HG03460 (cell line): ENCODE measurements around the gene NIPAL4.
"Not testable (repeated sequence)": the region's sequence is repeated elsewhere in the genome, so short reads cannot be mapped to it uniquely, and the experiment has no call there.

Experiments used
- ATAC-seq: cut with Tn5 transposase; IDR thresholded peaks from one replicate; pipeline ENCODE4 v1.9.1; 2021; ENCODE audit not compliant: unreplicated experiment

Gene NIPAL4

GRCh38 chr5:157459715-157460599 lies at the start of gene NIPAL4:
Gene NIPAL4, plus strand, starts transcription at chr5:157460213. Its CDS starts 108 bp downstream, at chr5:157460321.
- ATAC-seq: no peak

- no peak for ATAC-seq
Measured at GRCh38 chr5:157415838-157416237, 44.2 kb upstream of the NIPAL4 start.

GRCh38 chr5:157419521-157419920 lies 40.5 kb upstream of the NIPAL4 start:
- ATAC-seq: not testable (repeated sequence)

- ATAC-seq: not testable (repeated sequence)
Measured at GRCh38 chr5:157429920-157430319, 30.1 kb upstream of the NIPAL4 start.

- peak; percentile 71 for ATAC-seq
Measured at GRCh38 chr5:157431544-157432200, 28.3 kb upstream of the NIPAL4 start.

- ATAC-seq: no peak
Measured at GRCh38 chr5:157434096-157434495, 25.9 kb upstream of the NIPAL4 start.

GRCh38 chr5:157443041-157443549 lies 16.9 kb upstream of the NIPAL4 start:
- no peak for ATAC-seq

- ATAC-seq: no peak
Measured at GRCh38 chr5:157444224-157444623, 15.8 kb upstream of the NIPAL4 start.

GRCh38 chr5:157445745-157446411 lies 14.1 kb upstream of the NIPAL4 start:
- no peak for ATAC-seq

- ATAC-seq: no peak
Measured at GRCh38 chr5:157446412-157446935, 13.5 kb upstream of the NIPAL4 start.

- no peak for ATAC-seq
Measured at GRCh38 chr5:157447201-157447637, 12.8 kb upstream of the NIPAL4 start.

GRCh38 chr5:157449011-157449723 lies 10.8 kb upstream of the NIPAL4 start:
- no peak for ATAC-seq

GRCh38 chr5:157450024-157450423 lies 10.0 kb upstream of the NIPAL4 start:
- no peak for ATAC-seq

GRCh38 chr5:157451806-157452205 lies 8.2 kb upstream of the NIPAL4 start:
- ATAC-seq: no peak

- no peak for ATAC-seq
Measured at GRCh38 chr5:157454273-157454672, 5.7 kb upstream of the NIPAL4 start.

- no peak for ATAC-seq
Measured at GRCh38 chr5:157455057-157455456, 5.0 kb upstream of the NIPAL4 start.

GRCh38 chr5:157456301-157456700 lies 3.7 kb upstream of the NIPAL4 start:
- no peak for ATAC-seq

- ATAC-seq: no peak
Measured at GRCh38 chr5:157457391-157457790, 2.6 kb upstream of the NIPAL4 start.

GRCh38 chr5:157458835-157459234 lies 1.2 kb upstream of the NIPAL4 start:
- no peak for ATAC-seq
